Ishikawa (cell line): ENCODE measurements around the gene TUBB6.

ENCODE experiments used
- EP300 ChIP-seq: IDR thresholded peaks from 2 replicates; pipeline ENCODE4 v1.6.1; 2012; ENCODE audit warnings: borderline replicate concordance
- RAD21 ChIP-seq: IDR thresholded peaks from 2 replicates; pipeline ENCODE4 v1.6.1; 2012; ENCODE audit warnings: low read depth
- YY1 ChIP-seq: IDR thresholded peaks from 2 replicates; pipeline ENCODE4 v1.6.1; 2012; ENCODE audit warnings: low read depth
- TF ChIP-seq, protein P1 (sequence below): IDR thresholded peaks from 2 replicates; pipeline ENCODE4 v1.6.1; 2012

DNA sequence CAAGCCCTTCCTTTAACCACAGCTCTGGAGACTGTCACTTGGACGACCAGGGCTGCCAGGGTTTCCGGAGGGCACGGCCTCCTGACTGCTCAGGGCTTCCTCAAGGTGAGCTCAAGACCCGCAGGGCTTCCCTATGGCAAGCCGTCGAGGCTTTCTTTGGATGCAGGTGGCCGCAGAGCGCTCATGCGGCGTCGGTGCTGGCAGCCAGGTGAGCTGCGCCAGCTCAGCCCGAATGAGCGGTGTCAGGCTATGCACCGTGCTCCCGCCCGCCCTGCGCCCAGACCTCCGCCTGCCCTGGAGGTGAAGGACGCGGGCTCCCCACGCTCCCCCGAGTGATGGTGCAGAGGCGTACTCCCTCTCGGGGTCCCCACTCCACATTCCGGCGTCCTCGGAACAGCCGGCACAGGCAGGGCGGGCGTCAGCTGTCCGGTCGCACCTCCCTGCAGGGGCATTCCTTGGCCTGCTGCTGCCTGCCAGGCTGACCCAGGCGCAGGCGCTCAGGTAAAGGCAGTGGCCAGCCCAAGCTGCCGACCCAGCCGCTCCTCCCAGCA, 20.8 kb upstream of the TUBB6 start:
- TF ChIP-seq YY1 (no peak), EP300 (no peak), RAD21 (no peak)
- TF ChIP-seq, protein P1, sequence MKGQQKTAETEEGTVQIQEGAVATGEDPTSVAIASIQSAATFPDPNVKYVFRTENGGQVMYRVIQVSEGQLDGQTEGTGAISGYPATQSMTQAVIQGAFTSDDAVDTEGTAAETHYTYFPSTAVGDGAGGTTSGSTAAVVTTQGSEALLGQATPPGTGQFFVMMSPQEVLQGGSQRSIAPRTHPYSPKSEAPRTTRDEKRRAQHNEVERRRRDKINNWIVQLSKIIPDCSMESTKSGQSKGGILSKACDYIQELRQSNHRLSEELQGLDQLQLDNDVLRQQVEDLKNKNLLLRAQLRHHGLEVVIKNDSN: no peak
